Astrocyte (in vitro differentiated cells and primary cell): ENCODE data around the gene LRBA.
"Not testable (repeated sequence)": the region's sequence is repeated elsewhere in the genome, so short reads cannot be mapped to it uniquely, and the experiment has no call there.

Experiments
- EZH2 ChIP-seq: IDR thresholded peaks from 2 replicates; pipeline ENCODE4 v1.6.1; 2012; ENCODE audit warnings: mild to moderate bottlenecking, low read length, inconsistent platforms; ENCODE audit not compliant: insufficient read depth
- TF ChIP-seq, protein P1 (sequence below): IDR thresholded peaks from 2 replicates; pipeline ENCODE4 v1.5.1; 2011; ENCODE audit warnings: low read depth, mild to moderate bottlenecking, inconsistent platforms, low read length, moderate library complexity; ENCODE audit not compliant: insufficient read depth

DNA sequence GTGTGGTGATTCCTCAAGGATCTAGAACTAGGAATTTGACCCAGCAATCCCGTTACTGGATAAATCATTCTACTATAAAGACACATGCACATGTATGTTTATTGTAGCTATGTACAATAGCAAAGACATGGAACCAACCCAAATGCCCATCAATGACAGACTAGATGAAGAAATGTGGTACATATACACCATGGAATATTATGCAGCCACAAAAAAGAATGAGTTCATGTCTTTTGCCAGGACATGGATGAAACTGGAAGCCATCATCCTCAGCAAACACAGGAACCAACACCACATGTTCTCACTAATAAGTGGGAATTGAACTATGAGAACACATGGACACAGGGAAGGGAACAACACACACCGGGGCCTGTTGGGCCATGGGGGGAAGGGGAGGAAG is 450.1 kb downstream of the LRBA start:
- TF ChIP-seq, protein P1, sequence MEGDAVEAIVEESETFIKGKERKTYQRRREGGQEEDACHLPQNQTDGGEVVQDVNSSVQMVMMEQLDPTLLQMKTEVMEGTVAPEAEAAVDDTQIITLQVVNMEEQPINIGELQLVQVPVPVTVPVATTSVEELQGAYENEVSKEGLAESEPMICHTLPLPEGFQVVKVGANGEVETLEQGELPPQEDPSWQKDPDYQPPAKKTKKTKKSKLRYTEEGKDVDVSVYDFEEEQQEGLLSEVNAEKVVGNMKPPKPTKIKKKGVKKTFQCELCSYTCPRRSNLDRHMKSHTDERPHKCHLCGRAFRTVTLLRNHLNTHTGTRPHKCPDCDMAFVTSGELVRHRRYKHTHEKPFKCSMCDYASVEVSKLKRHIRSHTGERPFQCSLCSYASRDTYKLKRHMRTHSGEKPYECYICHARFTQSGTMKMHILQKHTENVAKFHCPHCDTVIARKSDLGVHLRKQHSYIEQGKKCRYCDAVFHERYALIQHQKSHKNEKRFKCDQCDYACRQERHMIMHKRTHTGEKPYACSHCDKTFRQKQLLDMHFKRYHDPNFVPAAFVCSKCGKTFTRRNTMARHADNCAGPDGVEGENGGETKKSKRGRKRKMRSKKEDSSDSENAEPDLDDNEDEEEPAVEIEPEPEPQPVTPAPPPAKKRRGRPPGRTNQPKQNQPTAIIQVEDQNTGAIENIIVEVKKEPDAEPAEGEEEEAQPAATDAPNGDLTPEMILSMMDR = not testable (repeated sequence)
- not testable (repeated sequence) for TF ChIP-seq EZH2
